PFSK-1 (cell line): ENCODE results near the gene CARD8.
A peak's percentile ranks its signal among the peaks of the same experiment; 100 is the strongest.

Source experiments
- FOXP2 ChIP-seq: optimal IDR thresholded peaks from 2 replicates; pipeline ENCODE3; 2011; ENCODE audit warnings: borderline replicate concordance, control low read depth, inconsistent platforms; ENCODE audit not compliant: insufficient read depth; ENCODE audit errors: extremely low read length, extremely low read depth
- POLR2AphosphoS5 ChIP-seq: IDR thresholded peaks from 2 replicates; pipeline ENCODE4 v1.6.1; 2012; ENCODE audit warnings: low read depth, mild to moderate bottlenecking, control low read depth, low read length, moderate library complexity
- REST ChIP-seq, 2 experiments: IDR thresholded peaks; 2 replicates each; pipeline versions ENCODE4 v1.6.1 to v1.8.0; 2011 to 2012; ENCODE audit warnings: low read depth in 2 of 2, low read length in 2 of 2, control low read depth in 1 of 2, inconsistent platforms in 1 of 2, mild to moderate bottlenecking in 1 of 2, moderate library complexity in 1 of 2; ENCODE audit not compliant: insufficient read depth in 1 of 2
- SIN3A ChIP-seq: IDR thresholded peaks from 2 replicates; pipeline ENCODE4 v1.6.1; 2012; ENCODE audit warnings: mild to moderate bottlenecking, low read length, moderate library complexity, borderline replicate concordance; ENCODE audit not compliant: insufficient read depth
- TAF1 ChIP-seq: IDR thresholded peaks from 2 replicates; pipeline ENCODE4 v1.6.1; 2012; ENCODE audit warnings: low read length, control low read depth, borderline replicate concordance; ENCODE audit not compliant: insufficient read depth

DNA sequence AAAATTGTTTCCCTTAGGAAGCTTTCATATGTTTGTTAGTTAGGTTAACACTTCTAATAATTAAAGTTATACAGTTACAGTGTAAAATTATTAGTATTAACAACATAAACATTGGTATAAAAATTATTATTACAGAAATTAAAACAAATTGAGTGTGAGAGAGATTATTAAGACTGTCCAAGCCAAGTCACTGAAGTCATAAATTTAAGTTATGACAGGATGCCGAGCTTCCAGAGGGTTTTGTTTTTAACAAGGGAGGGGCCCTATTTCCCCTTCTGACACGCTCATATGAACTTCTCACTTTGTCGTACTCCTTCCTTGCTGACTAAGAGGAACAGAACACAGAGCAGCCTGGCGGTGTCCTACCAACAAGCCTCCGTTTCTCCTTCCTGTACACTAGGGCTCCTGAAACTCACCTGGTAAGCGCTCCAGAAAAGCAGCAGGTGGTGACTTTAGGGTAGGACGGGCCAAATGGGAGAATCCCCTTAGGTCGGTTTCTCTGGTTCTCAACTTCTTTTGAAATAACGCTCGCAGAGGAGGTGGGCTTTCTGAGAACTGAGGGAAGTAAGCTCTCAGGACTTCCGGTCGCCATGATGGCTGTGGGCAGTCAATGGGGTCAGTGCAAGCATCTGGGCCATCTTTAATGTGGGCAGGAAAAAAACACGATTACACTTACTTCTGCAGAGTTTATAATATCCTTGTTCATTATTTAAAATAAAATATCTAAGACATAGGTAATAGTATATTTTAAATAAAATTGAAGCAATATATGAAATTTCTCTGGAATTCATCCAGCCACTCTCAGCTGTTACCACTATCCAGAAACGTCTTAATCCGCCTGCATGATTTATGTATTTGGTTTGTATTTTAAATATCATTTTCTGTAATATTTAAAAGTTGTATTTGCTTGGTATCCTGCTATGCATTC, at the start of gene CARD8:
- peak; percentile 89 for TF ChIP-seq POLR2AphosphoS5
- TF ChIP-seq REST (IDR thresholded peaks at IDR 0.05; ENCODE audit: insufficient read depth in 1 of 2, low read depth in 2 of 2, low read length in 2 of 2) = no peak; a peak in 1 of 4 replicates
- peak; percentile 99 for TF ChIP-seq TAF1
- no peak for TF ChIP-seq SIN3A
- TF ChIP-seq FOXP2 = no peak
